H1 (cell line): ENCODE data around the gene ZFP90. TPM values are rescaled to one million over a fixed set of nuclear protein-coding genes. Genes with fewer than 3 reads are reported as not detected.

Experiments
- BACH1 ChIP-seq: IDR thresholded peaks from 2 replicates; pipeline ENCODE4 v1.6.1; 2012; ENCODE audit warnings: low read length, improper control_type of control experiment
- SIN3A ChIP-seq, 2 experiments: IDR thresholded peaks in 1 of 2; conservative IDR thresholded peaks in 1 of 2; 2 replicates each; pipeline ENCODE4 v1.6.1; 2011 to 2012; ENCODE audit warnings: low read length in 2 of 2, improper control_type of control experiment in 1 of 2, low read depth in 1 of 2, mild to moderate bottlenecking in 1 of 2
- SP4 ChIP-seq: IDR thresholded peaks from 2 replicates; pipeline ENCODE4 v1.6.1; 2012; ENCODE audit warnings: low read length, inconsistent platforms
- polyA plus RNA-seq, 7 experiments: library from polyadenylated mRNA; depleted of rRNA in 3 of 7; stranded (reverse) in 5 of 7; unstranded in 2 of 7; fragments of >200 nt in 5 of 7; fragments of 200-250 nt in 2 of 7; gene quantifications; 1 replicate in 5 of 7; 2 replicates in 1 of 7; 4 replicates in 1 of 7; pipeline versions ENCODE4 v1.2.1 to v1.2.3, GENCODE V29; 2011 to 2013; ENCODE audit warnings: missing spikeins in 2 of 7, mixed read lengths in 2 of 7
- total RNA-seq: library from RNA; stranded (reverse); fragmentation: NEBNext Ultra II Directional; extraction: Animal tissue kit (Norgen Biotek cat#: 25700); gene quantifications from 2 replicates; pipeline ENCODE4 v1.2.1, GENCODE V29; 2021
- TF ChIP-seq, protein P1 (sequence below): fragments of 300-600 bp; sonication (generic); IDR thresholded peaks from 2 replicates; pipeline ENCODE4 v1.7.1; 2012; ENCODE audit warnings: low read length, moderate library complexity, mild to moderate bottlenecking, inconsistent platforms; ENCODE audit not compliant: insufficient replicate concordance
- TF ChIP-seq, protein P2 (sequence below), 3 experiments: IDR thresholded peaks; 1 replicate in 2 of 3; 2 replicates in 1 of 3; pipeline versions ENCODE4 v1.5.1 to v1.6.1; 2011; ENCODE audit warnings: low read length in 3 of 3, mild to moderate bottlenecking in 3 of 3, inconsistent platforms in 2 of 3, low read depth in 1 of 3, moderate library complexity in 1 of 3; ENCODE audit not compliant: insufficient read depth in 1 of 3; ENCODE audit errors: control extremely low read depth in 1 of 3

Gene ZFP90
- total and polyA plus RNA-seq, 2 of the 8 experiments (the other 6 are each of a cell fraction or from before 2014, with no cell fraction given), result 10.3 to 19.1 TPM

DNA sequence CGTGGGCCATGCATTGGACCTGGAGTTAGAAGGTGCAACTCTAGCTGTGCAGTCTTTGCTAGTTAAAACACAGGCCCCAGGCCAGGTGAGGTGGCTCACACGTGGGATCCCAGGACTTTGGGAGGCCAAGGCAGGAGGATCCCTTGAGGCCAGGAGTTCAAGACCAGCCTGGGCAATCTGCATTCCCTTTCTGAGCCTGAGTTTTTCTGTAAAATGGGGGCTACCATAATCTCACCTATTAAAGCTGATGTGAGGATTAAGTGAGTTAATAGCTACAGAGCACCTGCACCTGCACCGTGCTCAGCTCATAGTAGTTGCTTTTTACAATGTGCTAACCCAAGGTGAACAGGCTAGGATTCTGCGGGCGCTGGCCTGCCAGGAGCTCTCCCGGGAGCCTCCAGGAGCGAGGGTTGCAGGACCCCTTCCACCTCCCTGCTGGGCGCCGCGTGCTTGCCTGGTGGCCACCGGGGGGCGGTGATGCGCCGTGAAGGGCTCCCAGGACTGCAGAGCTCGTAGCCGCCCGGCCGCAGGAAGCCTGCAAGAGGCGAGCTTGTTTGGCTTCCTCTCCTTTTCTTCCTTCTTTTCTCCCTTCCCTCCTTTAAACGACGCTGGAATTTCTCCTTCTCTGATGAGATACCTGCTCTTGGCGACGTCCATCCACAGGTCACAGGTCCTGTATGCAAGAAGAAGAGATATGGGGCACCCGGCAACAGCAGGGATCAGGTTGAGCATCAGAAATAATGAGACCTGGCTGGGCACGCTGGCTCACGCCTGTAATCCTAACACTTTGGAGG lies 51.3 kb downstream of the ZFP90 start (continued):
- TF ChIP-seq, protein P1, sequence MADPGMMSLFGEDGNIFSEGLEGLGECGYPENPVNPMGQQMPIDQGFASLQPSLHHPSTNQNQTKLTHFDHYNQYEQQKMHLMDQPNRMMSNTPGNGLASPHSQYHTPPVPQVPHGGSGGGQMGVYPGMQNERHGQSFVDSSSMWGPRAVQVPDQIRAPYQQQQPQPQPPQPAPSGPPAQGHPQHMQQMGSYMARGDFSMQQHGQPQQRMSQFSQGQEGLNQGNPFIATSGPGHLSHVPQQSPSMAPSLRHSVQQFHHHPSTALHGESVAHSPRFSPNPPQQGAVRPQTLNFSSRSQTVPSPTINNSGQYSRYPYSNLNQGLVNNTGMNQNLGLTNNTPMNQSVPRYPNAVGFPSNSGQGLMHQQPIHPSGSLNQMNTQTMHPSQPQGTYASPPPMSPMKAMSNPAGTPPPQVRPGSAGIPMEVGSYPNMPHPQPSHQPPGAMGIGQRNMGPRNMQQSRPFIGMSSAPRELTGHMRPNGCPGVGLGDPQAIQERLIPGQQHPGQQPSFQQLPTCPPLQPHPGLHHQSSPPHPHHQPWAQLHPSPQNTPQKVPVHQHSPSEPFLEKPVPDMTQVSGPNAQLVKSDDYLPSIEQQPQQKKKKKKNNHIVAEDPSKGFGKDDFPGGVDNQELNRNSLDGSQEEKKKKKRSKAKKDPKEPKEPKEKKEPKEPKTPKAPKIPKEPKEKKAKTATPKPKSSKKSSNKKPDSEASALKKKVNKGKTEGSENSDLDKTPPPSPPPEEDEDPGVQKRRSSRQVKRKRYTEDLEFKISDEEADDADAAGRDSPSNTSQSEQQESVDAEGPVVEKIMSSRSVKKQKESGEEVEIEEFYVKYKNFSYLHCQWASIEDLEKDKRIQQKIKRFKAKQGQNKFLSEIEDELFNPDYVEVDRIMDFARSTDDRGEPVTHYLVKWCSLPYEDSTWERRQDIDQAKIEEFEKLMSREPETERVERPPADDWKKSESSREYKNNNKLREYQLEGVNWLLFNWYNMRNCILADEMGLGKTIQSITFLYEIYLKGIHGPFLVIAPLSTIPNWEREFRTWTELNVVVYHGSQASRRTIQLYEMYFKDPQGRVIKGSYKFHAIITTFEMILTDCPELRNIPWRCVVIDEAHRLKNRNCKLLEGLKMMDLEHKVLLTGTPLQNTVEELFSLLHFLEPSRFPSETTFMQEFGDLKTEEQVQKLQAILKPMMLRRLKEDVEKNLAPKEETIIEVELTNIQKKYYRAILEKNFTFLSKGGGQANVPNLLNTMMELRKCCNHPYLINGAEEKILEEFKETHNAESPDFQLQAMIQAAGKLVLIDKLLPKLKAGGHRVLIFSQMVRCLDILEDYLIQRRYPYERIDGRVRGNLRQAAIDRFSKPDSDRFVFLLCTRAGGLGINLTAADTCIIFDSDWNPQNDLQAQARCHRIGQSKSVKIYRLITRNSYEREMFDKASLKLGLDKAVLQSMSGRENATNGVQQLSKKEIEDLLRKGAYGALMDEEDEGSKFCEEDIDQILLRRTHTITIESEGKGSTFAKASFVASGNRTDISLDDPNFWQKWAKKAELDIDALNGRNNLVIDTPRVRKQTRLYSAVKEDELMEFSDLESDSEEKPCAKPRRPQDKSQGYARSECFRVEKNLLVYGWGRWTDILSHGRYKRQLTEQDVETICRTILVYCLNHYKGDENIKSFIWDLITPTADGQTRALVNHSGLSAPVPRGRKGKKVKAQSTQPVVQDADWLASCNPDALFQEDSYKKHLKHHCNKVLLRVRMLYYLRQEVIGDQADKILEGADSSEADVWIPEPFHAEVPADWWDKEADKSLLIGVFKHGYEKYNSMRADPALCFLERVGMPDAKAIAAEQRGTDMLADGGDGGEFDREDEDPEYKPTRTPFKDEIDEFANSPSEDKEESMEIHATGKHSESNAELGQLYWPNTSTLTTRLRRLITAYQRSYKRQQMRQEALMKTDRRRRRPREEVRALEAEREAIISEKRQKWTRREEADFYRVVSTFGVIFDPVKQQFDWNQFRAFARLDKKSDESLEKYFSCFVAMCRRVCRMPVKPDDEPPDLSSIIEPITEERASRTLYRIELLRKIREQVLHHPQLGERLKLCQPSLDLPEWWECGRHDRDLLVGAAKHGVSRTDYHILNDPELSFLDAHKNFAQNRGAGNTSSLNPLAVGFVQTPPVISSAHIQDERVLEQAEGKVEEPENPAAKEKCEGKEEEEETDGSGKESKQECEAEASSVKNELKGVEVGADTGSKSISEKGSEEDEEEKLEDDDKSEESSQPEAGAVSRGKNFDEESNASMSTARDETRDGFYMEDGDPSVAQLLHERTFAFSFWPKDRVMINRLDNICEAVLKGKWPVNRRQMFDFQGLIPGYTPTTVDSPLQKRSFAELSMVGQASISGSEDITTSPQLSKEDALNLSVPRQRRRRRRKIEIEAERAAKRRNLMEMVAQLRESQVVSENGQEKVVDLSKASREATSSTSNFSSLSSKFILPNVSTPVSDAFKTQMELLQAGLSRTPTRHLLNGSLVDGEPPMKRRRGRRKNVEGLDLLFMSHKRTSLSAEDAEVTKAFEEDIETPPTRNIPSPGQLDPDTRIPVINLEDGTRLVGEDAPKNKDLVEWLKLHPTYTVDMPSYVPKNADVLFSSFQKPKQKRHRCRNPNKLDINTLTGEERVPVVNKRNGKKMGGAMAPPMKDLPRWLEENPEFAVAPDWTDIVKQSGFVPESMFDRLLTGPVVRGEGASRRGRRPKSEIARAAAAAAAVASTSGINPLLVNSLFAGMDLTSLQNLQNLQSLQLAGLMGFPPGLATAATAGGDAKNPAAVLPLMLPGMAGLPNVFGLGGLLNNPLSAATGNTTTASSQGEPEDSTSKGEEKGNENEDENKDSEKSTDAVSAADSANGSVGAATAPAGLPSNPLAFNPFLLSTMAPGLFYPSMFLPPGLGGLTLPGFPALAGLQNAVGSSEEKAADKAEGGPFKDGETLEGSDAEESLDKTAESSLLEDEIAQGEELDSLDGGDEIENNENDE, result no peak
- TF ChIP-seq SP4 (0 out of 2 replicates have a peak, but pooled peaks have one; percentile 75), SIN3A (conservative IDR thresholded peaks at IDR 0.05 in 1 of 2, IDR thresholded peaks at IDR 0.05 in 1 of 2; ENCODE audit: low read depth in 1 of 2, low read length in 2 of 2) (0 out of 4 replicates have a peak, but pooled peaks of 1 of the 2 experiments have one; percentile 50), BACH1 (no peak)
- TF ChIP-seq, protein P2, sequence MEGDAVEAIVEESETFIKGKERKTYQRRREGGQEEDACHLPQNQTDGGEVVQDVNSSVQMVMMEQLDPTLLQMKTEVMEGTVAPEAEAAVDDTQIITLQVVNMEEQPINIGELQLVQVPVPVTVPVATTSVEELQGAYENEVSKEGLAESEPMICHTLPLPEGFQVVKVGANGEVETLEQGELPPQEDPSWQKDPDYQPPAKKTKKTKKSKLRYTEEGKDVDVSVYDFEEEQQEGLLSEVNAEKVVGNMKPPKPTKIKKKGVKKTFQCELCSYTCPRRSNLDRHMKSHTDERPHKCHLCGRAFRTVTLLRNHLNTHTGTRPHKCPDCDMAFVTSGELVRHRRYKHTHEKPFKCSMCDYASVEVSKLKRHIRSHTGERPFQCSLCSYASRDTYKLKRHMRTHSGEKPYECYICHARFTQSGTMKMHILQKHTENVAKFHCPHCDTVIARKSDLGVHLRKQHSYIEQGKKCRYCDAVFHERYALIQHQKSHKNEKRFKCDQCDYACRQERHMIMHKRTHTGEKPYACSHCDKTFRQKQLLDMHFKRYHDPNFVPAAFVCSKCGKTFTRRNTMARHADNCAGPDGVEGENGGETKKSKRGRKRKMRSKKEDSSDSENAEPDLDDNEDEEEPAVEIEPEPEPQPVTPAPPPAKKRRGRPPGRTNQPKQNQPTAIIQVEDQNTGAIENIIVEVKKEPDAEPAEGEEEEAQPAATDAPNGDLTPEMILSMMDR (IDR thresholded peaks at IDR 0.05; ENCODE audit: control extremely low read depth in 1 of 3, insufficient read depth in 1 of 3, low read depth in 1 of 3, low read length in 3 of 3), result peak; percentile 83 to 89 (median 86)
